ENCODE measurements around the gene TRIM7.
"Not testable (repeated sequence)": the region's sequence is repeated elsewhere in the genome, so short reads cannot be mapped to it uniquely, and the experiment has no call there.

TRIM7 gene

GRCh38 chr5:181151146-181151545, 53.9 kb downstream of the TRIM7 start:
- FAIRE-seq (no peak), DNase-seq (ENCODE audit: insufficient read length) (no peak)
- TF ChIP-seq TAF1 (IDR thresholded peaks at IDR 0.05; ENCODE audit: borderline replicate concordance, low read depth, low read length) = no peak
- TF ChIP-seq POLR2AphosphoS5 (IDR thresholded peaks at IDR 0.05; ENCODE audit: low read depth, low read length) = no peak
- no peak for TF ChIP-seq POLR2A (IDR thresholded peaks at IDR 0.05; ENCODE audit: low read depth, low read length)

DNA sequence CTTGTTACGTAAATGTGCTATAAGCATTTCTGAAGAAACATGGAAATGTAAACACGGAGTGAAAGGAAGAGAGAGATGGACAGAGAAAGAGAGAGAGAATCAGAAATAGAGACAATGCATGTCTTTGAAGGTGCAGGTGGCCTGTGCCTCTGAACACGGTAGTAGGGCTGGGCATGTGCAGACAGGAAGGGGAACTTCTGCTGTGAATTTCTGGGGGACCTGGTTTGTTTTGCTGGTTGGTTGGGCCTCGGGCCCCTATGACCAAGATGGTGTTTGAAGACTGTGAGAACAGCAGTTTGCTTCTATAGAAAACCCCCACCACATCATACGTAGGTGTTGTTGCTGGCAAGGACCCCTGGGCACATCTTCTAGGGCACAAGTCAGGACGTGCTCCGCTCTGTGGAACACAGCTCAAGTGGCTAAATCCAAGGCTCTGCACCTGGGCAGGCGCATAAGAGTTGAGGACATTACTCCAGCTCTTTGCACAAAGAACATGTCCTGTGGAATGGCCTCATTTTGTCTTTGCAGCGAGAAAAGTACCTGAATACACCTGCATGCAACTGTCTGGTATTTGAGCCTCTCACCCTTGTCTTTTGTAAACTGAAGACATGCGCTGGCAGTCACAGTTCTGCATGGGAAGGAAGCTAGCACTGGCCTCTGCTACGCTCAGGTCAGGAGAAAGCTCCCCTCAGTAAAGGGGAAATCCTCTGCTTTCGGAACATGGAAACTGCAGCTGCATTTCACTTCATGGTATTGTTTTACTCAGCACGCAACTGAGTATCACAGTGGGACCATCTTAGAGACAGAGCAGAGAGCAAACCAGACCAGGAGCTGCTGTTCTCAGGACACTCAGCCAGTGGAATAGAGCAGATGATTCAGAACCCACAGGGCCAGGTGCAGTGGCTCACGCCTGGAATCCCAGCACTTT, 54.9 kb downstream of the TRIM7 start:
- peak; percentile 73 for FAIRE-seq
- DNase-seq (ENCODE audit: insufficient read length) = no peak
- TF ChIP-seq TAF1 (IDR thresholded peaks at IDR 0.05; ENCODE audit: borderline replicate concordance, low read depth, low read length) (no peak), POLR2A (IDR thresholded peaks at IDR 0.05; ENCODE audit: low read depth, low read length) (no peak), POLR2AphosphoS5 (IDR thresholded peaks at IDR 0.05; ENCODE audit: low read depth, low read length) (no peak)

DNA sequence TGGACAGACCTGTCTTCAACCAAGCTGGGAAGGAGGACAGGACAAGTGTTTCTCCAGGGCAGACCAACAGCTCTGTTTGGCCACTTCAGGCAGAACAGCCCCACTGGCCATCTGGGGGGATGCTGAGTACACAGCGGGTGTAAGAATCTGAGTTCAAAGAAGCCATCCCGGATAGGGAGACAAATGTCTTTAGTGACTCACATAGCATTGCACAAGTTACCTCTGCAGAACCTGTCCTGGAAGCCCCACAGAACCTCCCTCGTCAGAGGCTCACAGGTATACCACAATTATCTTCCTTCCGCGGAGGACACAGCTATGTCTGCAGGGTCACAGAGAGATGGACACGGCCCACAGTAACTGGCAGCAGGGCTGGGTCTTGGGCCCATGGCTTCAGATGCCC, 55.6 kb downstream of the TRIM7 start:
- no peak for TF ChIP-seq TAF1 (IDR thresholded peaks at IDR 0.05; ENCODE audit: borderline replicate concordance, low read depth, low read length)
- no peak for TF ChIP-seq POLR2A (IDR thresholded peaks at IDR 0.05; ENCODE audit: low read depth, low read length)
- FAIRE-seq = no peak
- no peak for DNase-seq (ENCODE audit: insufficient read length)

GRCh38 chr5:181146927-181147636, 57.9 kb downstream of the TRIM7 start, which contains the start of gene OR2V2:
Gene OR2V2, plus strand, starts transcription at chr5:181147586. Its CDS starts 7,357 bp downstream, at chr5:181154943.
- FAIRE-seq; DNase-seq (ENCODE audit: insufficient read length): not testable (repeated sequence)

DNA sequence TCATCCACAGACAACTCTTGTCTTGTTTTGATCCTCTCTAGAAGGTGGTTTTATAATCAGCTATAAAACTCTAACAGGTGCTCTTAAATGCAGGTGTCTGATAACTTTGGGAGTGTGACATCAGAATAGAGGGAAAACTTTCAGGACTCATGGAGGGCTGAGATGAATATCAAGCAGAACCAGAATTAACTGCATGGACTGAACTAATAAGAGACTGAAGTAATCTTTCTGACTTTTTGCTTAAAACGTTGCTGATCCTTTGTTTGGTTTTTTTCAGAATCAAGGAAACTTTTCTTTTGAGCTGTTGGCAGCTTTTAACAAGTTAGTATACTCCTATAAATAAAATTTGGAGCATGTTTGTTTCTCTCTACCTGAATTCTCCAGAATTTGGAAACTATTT, 59.9 kb downstream of the TRIM7 start:
- TF ChIP-seq TAF1 (IDR thresholded peaks at IDR 0.05; ENCODE audit: borderline replicate concordance, low read depth, low read length) (no peak), POLR2A (IDR thresholded peaks at IDR 0.05; ENCODE audit: low read depth, low read length) (no peak), POLR2AphosphoS5 (IDR thresholded peaks at IDR 0.05; ENCODE audit: low read depth, low read length) (no peak)
- FAIRE-seq = no peak

More for the DNA sequence above, 59.9 kb downstream of the TRIM7 start:
- DNase-seq (ENCODE audit: insufficient read length) = no peak
